ENCODE data around the gene BRME1.
A peak's percentile ranks its signal among the peaks of the same experiment; 100 is the strongest.
"Not testable (repeated sequence)": the region's sequence is repeated elsewhere in the genome, so short reads cannot be mapped to it uniquely, and the experiment has no call there.

BRME1 gene

GRCh38 chr19:13865571-13866462 is 40.1 kb downstream of the BRME1 start:
- no peak for DNase-seq (ENCODE audit: low read depth)

GRCh38 chr19:13864667-13865570 is 41.0 kb downstream of the BRME1 start:
- no peak for DNase-seq (ENCODE audit: low read depth)

- no peak for DNase-seq (ENCODE audit: low read depth)
Observed at GRCh38 chr19:13864046-13864666, 41.8 kb downstream of the BRME1 start.

GRCh38 chr19:13861714-13862531 is 44.0 kb downstream of the BRME1 start:
- peak; percentile 80 for DNase-seq (ENCODE audit: low read depth)

GRCh38 chr19:13861392-13861713 is 44.6 kb downstream of the BRME1 start:
- no peak for DNase-seq (ENCODE audit: low read depth)

- DNase-seq (ENCODE audit: low read depth), result no peak
Observed at GRCh38 chr19:13860679-13861391, 45.1 kb downstream of the BRME1 start.

GRCh38 chr19:13859361-13859880 is 46.5 kb downstream of the BRME1 start:
- DNase-seq (ENCODE audit: low read depth), result no peak

GRCh38 chr19:13856497-13856896 is 49.4 kb downstream of the BRME1 start:
- no peak for DNase-seq (ENCODE audit: low read depth)

- not testable (repeated sequence) for DNase-seq (ENCODE audit: low read depth)
Observed at GRCh38 chr19:13852171-13852707, 53.7 kb downstream of the BRME1 start.

GRCh38 chr19:13851734-13852114 is 54.2 kb downstream of the BRME1 start:
- not testable (repeated sequence) for DNase-seq (ENCODE audit: low read depth)

- DNase-seq (ENCODE audit: low read depth), result no peak
Observed at GRCh38 chr19:13850910-13851733, 54.8 kb downstream of the BRME1 start.

- DNase-seq (ENCODE audit: low read depth), result no peak
Observed at GRCh38 chr19:13849991-13850909, 55.7 kb downstream of the BRME1 start.

GRCh38 chr19:13848798-13849676 is 56.9 kb downstream of the BRME1 start:
- DNase-seq (ENCODE audit: low read depth), result no peak

GRCh38 chr19:13848340-13848677 is 57.6 kb downstream of the BRME1 start:
- DNase-seq (ENCODE audit: low read depth), result no peak

GRCh38 chr19:13847407-13848339 is 58.2 kb downstream of the BRME1 start:
- DNase-seq (ENCODE audit: low read depth), result no peak
